ENCODE results near the gene CDC42SE1.

Gene CDC42SE1

DNA sequence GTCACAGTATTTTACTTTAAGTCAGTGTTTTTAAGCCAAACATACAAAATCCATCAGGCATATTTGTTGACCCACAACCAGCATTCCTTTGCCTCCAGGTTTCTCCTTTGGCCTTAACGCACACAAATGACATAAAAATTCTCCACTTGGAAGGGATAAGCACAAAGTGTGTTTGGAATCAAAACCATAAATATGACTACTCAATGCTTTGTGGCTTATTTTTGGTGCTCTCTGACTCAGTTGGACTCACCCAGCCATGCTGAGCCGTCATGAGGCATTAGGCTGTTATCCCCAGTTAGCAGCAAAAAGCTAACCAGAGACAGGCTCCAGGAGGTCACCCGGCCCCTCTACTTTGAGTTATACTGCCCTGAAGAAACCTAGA, 50.2 kb downstream of the CDC42SE1 start:
- no peak for DNase-seq (ENCODE audit: low spot score)

DNA sequence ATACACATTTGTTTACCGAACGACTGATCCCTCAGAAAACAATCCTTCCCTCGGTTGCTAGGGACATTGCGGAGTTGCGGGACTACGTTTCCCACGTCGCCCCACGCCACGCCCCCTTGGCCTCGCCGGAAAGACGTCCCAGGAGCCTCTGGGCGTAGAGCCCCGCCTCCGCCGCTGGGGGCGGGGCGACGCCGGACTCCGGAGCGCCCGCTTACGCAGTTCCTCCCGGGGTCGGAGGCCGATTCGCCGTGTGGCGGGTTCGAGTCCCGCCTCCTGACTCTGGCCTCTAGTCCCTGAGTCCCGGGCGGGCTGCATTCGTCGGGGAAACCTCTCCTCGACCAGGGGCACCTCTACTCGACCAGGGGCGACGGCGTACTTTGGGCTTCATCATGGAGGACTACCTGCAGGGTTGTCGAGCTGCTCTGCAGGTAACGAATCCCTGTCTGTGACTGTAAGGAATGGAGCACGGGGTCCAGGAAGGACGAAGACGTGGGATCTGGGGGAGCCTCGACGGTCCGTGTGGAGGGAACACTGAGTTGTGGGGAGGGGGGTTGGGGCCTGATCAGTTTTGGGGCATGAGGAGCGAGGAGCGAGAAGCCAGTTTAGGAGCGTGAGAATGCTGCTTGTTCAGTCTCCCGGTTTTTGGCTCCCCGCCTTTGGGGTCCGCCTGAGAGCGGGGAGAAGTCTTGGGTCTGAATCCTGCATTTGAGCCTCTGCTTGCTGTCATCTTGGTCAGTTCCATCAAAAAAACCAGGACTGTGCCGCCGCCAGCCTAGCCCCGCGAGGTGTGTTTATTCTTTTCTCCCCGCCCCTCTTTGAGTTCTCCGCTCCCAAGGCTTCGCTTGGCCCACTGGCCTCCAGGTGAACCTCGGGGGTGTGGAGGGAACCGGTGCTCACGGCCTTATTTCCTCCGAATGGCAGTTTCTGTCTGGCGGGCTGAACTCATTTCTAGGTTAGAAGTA, 50.9 kb downstream of the CDC42SE1 start, which contains the start of gene PRUNE1:
Gene PRUNE1, plus strand, starts transcription at position 206 of the 962 bp plus-strand sequence. Its CDS starts 184 bp downstream, at position 390.
- DNase-seq (ENCODE audit: low spot score) = peak; percentile 96

DNA sequence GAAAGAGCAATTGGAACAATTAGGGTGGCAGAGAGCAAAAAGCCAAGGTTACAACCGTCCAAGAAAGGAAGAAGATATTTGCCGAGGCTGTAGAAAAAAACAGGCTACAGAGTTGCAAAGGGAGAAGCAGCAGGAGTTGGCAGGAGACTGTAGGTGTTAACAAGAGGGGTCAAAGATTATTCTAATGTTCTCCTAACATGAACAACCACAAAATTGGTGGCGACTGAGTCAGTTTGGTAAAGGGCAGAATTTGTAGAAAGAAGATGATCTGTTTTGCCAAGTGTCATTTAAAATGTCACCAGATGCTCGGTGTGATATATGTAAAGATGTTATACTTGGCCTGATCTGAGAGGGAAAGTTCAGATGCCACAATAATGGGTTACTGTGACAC, 51.6 kb downstream of the CDC42SE1 start:
- no peak for DNase-seq (ENCODE audit: low spot score)

DNA sequence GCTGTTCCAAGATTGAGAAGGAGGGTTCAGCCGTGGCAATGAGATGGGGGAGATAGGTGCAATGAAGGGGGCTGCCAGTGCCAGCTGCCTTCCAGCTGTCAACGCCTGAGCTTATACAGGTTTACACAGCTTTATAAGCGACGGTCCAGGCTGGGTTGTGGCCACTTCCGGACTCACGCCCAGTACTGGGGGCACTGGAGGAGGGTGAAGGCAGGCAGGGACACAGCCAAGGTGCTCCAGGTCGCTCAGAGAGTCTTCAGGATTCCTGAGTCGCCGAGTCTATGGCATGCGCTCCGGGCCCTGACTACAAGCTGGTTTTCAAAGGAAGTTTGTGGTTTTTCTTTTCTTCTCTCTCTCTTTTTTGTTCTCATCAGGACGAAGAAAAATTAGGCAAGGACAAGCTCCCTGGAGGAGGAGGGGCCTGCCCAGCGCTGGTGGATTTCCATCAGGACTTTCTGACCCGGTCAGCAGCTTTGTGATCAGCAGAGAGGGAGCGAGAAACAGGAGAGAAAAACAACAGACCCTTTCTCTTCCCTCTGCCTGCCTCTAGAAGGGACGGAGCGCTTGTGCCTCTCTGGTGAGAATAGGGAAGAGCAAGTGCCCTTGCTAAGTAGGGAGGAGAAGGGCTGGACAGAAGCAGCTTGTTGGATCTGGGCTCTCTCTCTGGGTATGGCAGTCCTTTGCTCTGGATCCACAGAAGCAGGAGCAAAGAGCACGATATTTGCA, 52.9 kb downstream of the CDC42SE1 start, which contains the start of gene MINDY1:
Gene MINDY1, minus strand, starts transcription at position 576 of the 726 bp plus-strand sequence. CDS start 4,285 bp downstream, outside the sequence.
- DNase-seq (ENCODE audit: low spot score) = peak; percentile 92

DNA sequence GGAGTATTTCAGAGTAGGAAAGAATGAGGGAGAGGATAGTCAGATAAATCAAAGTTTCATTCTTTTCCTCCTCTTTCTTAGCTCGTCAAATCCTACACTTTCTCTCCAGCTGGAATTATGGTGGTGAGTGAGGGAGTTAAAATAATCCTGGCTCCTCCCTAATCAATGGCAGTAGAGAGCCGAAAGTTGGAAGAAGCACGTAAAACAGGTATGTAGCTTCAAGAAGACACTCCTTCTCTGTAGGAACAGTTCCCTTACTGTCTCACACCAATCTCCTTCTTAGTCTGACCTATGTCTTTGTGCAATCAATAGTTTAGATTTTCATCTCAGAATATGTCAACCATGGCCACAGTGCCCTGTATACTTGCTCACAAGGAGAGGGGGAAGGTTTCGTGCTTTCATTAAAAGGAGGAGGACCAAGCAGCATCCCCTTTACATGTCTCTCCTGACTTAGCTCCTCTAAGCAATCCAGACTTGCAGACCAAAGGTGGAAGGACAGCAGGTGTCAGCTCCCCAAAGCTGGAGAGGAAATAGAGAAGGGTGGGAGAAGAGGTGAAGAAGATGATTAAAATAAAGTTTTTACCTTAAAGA, 53.6 kb downstream of the CDC42SE1 start:
- no peak for DNase-seq (ENCODE audit: low spot score)

DNA sequence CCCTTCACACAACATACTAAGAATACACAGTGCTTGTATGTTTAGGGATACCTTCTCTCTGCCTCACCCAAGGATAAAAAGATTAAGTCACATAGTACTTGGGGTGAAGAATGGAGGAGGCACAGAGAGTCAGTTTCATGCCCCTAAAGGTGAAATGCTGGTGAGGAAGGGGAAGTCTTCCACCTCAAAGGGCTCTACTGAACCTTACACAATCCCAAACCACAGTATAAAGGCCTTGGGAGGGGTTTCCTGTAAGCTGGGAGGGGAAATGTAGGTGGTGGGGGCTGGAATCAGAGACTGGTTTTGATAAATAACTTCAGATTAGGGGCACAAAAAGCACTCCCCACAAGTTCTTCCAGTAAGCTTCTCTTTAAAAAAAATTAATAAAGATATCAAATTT, 56.2 kb downstream of the CDC42SE1 start:
- no peak for DNase-seq (ENCODE audit: low spot score)

DNA sequence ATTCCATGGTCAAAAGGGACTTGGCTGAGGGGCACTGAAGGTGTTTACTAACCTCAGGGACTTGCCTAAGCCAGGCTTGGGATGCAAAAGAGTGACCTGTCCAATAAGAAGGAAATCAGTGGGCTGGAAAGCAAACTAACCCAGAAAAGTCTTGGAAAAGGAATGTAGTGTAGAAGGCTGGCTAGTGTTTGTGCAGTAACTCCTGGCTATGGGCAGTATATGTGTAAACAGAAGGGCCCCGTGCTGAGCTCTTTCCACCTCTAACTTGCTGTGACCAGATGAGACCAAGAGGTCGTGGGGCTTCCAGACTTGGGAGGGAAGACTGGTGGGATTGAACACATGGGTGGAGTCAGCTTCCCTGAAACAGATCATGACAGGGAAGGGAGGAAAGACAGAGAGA, 56.8 kb downstream of the CDC42SE1 start:
- DNase-seq (ENCODE audit: low spot score) = no peak

DNA sequence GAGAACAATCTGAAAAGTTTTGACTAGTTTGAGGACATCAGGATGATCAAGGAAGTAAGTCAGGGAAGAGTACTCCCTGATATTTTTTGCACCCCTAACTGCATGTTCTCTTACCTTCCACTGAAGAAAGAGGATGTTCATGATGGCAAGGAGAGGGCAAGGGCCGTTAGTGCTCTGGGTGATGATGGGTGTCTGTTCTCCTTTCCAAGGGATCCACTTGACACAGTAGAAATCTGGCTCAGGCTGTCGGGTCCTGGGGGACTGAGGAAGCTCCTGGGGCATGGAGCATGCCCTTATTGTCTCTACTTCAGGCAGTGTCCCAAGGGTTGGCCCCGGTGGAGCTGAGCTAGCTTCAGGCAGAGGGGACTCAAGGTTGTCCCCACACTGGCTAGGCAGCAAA, 57.4 kb downstream of the CDC42SE1 start:
- no peak for DNase-seq (ENCODE audit: low spot score)

DNA sequence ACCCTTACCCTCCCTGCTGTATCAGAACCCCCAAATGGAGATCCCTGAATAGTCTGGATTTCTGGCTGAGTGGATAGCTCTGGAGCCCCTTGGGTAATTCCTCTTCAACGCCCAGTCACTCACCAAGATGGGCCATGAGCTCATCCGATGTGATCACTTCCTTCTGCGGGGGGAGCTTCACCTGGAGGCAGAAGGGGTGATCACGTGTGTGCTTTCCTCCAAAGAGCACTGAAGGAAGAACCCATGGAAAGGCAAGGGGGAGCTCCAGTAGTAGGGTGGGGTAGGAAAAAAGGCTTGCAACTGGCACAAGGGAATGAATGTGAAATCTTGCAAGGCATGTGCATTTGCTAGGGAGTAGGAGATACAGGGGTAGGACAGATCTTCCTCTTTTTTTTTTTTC, 57.8 kb downstream of the CDC42SE1 start:
- DNase-seq (ENCODE audit: low spot score) = no peak

Small RNA genes lying within 50 kb of the gene (small RNA-seq; reads per million reads assigned to genes)
- 0 to 0.22 reads per million in 2 experiments for gene RNU6-884P
